Stomach (tissue), 9 donors: ENCODE measurements around the gene ACAP2. TPM values are rescaled to one million over a fixed set of nuclear protein-coding genes. Genes with fewer than 3 reads are reported as not detected.

Experiments used
- DNase-seq, 2 donors: peaks; one replicate each; pipeline versions ENCODE4 v3.0.0 to v3.0.0-alpha.2; 2013 to 2019
- H3K27ac ChIP-seq, 5 donors: fragments of 200-600 bp in 4 of 5; sonication (generic) in 4 of 5; one replicate each; pipeline ENCODE4 v1.5.1; 2013 to 2019; ENCODE audit warnings: mild to moderate bottlenecking in 1 of 5, moderate library complexity in 1 of 5
- H3K27me3 ChIP-seq, 3 donors: fragments of 200-600 bp; sonication (generic); one replicate each; pipeline ENCODE4 v1.5.1; 2017 to 2019; ENCODE audit warnings: mixed run types in 1 of 3
- H3K36me3 ChIP-seq, 4 donors: fragments of 200-600 bp; sonication (generic); 1 replicate in 3 of 4; 2 replicates in 1 of 4; pipeline ENCODE4 v1.5.1; 2016 to 2019
- H3K4me1 ChIP-seq, 4 donors: fragments of 200-600 bp; sonication (generic); one replicate each; pipeline ENCODE4 v1.5.1; 2016 to 2019
- H3K4me3 ChIP-seq, 4 donors: fragments of 200-600 bp; sonication (generic) in 3 of 4; one replicate each; pipeline ENCODE4 v1.5.1; 2016 to 2019; ENCODE audit warnings: mild to moderate bottlenecking in 1 of 4
- H3K9me3 ChIP-seq, 4 donors: fragments of 200-600 bp; sonication (generic); one replicate each; pipeline ENCODE4 v1.5.1; 2016 to 2019
- EP300 ChIP-seq: sonication (generic); formaldehyde crosslinking; IDR thresholded peaks from one replicate; pipeline ENCODE4 v1.6.1; 2017; ENCODE audit warnings: antibody characterized with exemption
- POLR2A ChIP-seq, 4 donors: fragments of 450-650 bp; IDR thresholded peaks; one replicate each; pipeline ENCODE4 v1.6.1; 2016; ENCODE audit warnings: antibody characterized with exemption in 4 of 4, control low read depth in 2 of 4, mild to moderate bottlenecking in 1 of 4, moderate library complexity in 1 of 4
- POLR2AphosphoS5 ChIP-seq, 3 donors: sonication (generic); formaldehyde crosslinking; IDR thresholded peaks; one replicate each; pipeline ENCODE4 v1.6.1; 2016; ENCODE audit warnings: antibody characterized with exemption in 3 of 3
- WGBS, 5 donors: extraction: QIAGEN DNeasy Blood & Tissue Kit in 3 of 5; methylation state at CpG; one replicate each; pipeline versions ENCODE4 v1.1.5 to v1.1.7; 2013 to 2018; 5-methylcytosine and 5-hydroxymethylcytosine counted together
- intact Hi-C: fragments of 100-400 bp; cut with DNase I; formaldehyde crosslinking; loops from one replicate; pipeline ENCODE4 v1.15.1; 2023; ENCODE audit warnings: low total_unique reads
- polyA plus RNA-seq, 3 donors: library from polyadenylated mRNA; stranded (reverse); fragments of 200-250 nt; gene quantifications; one replicate each; pipeline ENCODE4 v1.2.3, GENCODE V29; 2013
- total RNA-seq, 5 donors: library from RNA; depleted of rRNA; stranded (reverse); fragments of >200 nt; gene quantifications; one replicate each; pipeline versions ENCODE4 v1.1.0 to v1.2.3, GENCODE V29; 2014 to 2016
- TF ChIP-seq, protein P1 (sequence below), 7 experiments: fragments of 450-650 bp in 4 of 7; fragments of 200-600 bp in 3 of 7; sonication (generic) in 3 of 7; IDR thresholded peaks; one replicate each; pipeline ENCODE4 v1.5.1; 2016 to 2019; ENCODE audit warnings: antibody characterized with exemption in 7 of 7, control low read depth in 2 of 7, mild to moderate bottlenecking in 1 of 7
- donor health status: healthy with polysubstance abuse.
- donor health status: Bipolar disorder and iron deficiency.
- donor health status: healthy.

The ACAP2 gene
- total and polyA plus RNA-seq, 8 donors = 4.6 to 159 (median 41.1) TPM

- peak; percentile 35 to 79 for DNase-seq
- intact Hi-C loops = no loop called here
- H3K27ac ChIP-seq = peak overlapping the region; percentile 90 to 98 (median 96)
- H3K36me3 ChIP-seq = no peaks in the 10 kb centered on the region
- H3K27me3 ChIP-seq = no peaks in the 10 kb centered on the region
- peaks cover 19 to 45% (median 33%) of the 10 kb centered on the region in 4 donors for H3K4me1 ChIP-seq
- WGBS, 5 donors = 0 to 1% (median 0%) methylated on average over 35 to 43 of the region's 43 CpGs
- TF ChIP-seq POLR2A (IDR thresholded peaks at IDR 0.05) (no peak), EP300 (no peak)
- peak overlapping the region; percentile 84 to 98 (median 93) for H3K4me3 ChIP-seq
- no peaks in the 10 kb centered on the region for H3K9me3 ChIP-seq
Measured at GRCh38 chr3:195441992-195442572, 738 bp downstream of the ACAP2 start.

DNA sequence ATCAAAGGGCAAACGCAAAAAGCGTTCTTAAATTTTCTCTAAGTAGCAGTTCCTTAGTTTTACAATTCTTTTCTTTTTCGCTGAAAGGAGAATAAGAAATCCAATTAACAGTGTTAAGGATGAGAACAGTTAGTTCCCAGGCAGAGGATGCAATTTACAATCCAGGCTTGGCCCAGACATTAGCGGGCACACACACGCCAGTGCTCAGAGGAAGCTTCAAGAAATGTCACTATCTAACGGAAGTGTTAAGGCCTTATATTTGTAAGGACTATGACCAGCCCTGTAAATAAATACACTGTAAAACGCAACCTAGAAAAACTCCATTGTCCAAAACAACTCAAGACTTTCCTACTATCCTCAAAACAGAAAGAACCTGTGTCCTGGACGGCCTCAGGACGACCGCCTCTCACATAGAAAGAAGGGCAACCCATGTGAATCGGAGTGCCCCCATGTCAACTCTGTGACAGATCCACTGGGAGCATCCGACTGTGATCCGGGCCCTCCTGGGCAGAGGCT is 1.3 kb downstream of the ACAP2 start:
- H3K4me3 ChIP-seq = peak overlapping the region; percentile 84 to 98 (median 93)
- DNase-seq = no peak
- 13 to 16% (median 15%) methylated on average over 10 to 13 of the region's 13 CpGs for WGBS, 5 donors
- intact Hi-C loops = no loop called here
- H3K27me3 ChIP-seq = no peaks in the 10 kb centered on the region
- H3K9me3 ChIP-seq = no peaks in the 10 kb centered on the region
- H3K27ac ChIP-seq = peak overlapping the region; percentile 90 to 98 (median 96)
- H3K36me3 ChIP-seq = no peaks in the 10 kb centered on the region
- TF ChIP-seq POLR2A (IDR thresholded peaks at IDR 0.05) = no peak
- no peak for TF ChIP-seq EP300
- TF ChIP-seq, protein P1, sequence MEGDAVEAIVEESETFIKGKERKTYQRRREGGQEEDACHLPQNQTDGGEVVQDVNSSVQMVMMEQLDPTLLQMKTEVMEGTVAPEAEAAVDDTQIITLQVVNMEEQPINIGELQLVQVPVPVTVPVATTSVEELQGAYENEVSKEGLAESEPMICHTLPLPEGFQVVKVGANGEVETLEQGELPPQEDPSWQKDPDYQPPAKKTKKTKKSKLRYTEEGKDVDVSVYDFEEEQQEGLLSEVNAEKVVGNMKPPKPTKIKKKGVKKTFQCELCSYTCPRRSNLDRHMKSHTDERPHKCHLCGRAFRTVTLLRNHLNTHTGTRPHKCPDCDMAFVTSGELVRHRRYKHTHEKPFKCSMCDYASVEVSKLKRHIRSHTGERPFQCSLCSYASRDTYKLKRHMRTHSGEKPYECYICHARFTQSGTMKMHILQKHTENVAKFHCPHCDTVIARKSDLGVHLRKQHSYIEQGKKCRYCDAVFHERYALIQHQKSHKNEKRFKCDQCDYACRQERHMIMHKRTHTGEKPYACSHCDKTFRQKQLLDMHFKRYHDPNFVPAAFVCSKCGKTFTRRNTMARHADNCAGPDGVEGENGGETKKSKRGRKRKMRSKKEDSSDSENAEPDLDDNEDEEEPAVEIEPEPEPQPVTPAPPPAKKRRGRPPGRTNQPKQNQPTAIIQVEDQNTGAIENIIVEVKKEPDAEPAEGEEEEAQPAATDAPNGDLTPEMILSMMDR (IDR thresholded peaks at IDR 0.05) = no peak
- no peak for TF ChIP-seq POLR2AphosphoS5 (IDR thresholded peaks at IDR 0.05)
- H3K4me1 ChIP-seq = peaks cover 19 to 45% (median 33%) of the 10 kb centered on the region in 4 donors

GRCh38 chr3:195441051-195441450 is 1.8 kb downstream of the ACAP2 start:
- intact Hi-C loops = no loop called here
- 54 to 68% (median 57%) methylated on average over 2 of the region's 2 CpGs for WGBS, 5 donors
- Histone ChIP-seq H3K9me3 (no peaks in the 10 kb centered on the region), H3K4me1 (peaks cover 19 to 45% (median 33%) of the 10 kb centered on the region in 4 donors), H3K4me3 (peak overlapping the region; percentile 84 to 98 (median 93)), H3K27ac (peak overlapping the region in 3 of 5 donors; percentile 96 to 98 (median 97)), H3K27me3 (no peaks in the 10 kb centered on the region), H3K36me3 (no peaks in the 10 kb centered on the region)
- no peak for DNase-seq
- TF ChIP-seq, protein P1 (IDR thresholded peaks at IDR 0.05) = no peak
- TF ChIP-seq EP300 (no peak), POLR2A (IDR thresholded peaks at IDR 0.05) (no peak), POLR2AphosphoS5 (IDR thresholded peaks at IDR 0.05) (no peak)

DNA sequence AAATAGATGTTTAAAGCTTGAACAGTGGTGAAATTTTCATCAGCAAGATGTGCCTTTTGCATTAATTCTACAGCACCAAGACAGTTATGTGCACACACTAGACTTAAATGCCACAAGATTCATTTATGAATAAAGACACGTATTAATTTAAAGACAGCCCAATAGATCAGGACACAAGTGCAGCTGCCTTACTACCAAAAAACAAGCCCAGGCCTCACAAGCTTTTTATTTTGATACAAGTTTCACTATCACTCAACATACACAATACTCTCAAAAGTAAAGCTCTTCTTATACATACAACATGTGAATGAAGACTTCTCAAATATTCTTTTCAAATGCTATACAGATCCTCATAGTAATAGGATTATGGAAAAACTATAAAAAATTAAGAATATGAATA is 2.4 kb downstream of the ACAP2 start:
- H3K9me3 ChIP-seq = no peaks in the 10 kb centered on the region
- TF ChIP-seq, protein P1 (IDR thresholded peaks at IDR 0.05) = no peak
- TF ChIP-seq POLR2A (IDR thresholded peaks at IDR 0.05) (no peak), POLR2AphosphoS5 (IDR thresholded peaks at IDR 0.05) (no peak), EP300 (no peak)
- no peak overlapping the region for H3K4me3 ChIP-seq
- 71 to 80% (median 73%) methylated on average over 1 of the region's 1 CpG for WGBS, 5 donors
- H3K27ac ChIP-seq = no peak overlapping the region
- intact Hi-C loops = no loop called here
- no peaks in the 10 kb centered on the region for H3K27me3 ChIP-seq
- no peak for DNase-seq
- no peaks in the 10 kb centered on the region for H3K36me3 ChIP-seq
- peaks cover 19 to 45% (median 33%) of the 10 kb centered on the region in 4 donors for H3K4me1 ChIP-seq

DNA sequence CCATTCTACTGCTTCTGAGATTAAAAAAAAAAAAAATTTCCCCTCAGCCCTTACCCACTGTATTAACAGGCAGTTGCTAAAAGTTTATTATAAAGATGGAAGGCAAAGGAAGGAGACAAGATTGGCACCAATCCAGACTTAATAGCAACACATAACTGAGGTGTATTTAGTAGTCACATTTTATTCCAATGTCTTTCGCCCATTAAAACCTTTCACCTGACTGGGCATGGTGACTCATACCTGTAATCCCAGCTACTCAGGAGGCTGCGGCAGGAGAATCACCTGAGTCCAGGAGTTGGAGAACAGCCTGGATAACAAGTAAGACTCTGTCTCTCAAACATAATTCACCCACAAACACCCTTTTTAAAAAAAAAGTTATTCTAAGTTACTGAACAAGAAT is 4.4 kb downstream of the ACAP2 start:
- DNase-seq = peak in 1 of 2 donors; percentile 31
- H3K27me3 ChIP-seq = no peaks in the 10 kb centered on the region
- intact Hi-C loops = no loop called here
- 57 to 82% (median 75%) methylated on average over 2 of the region's 2 CpGs for WGBS, 5 donors
- H3K4me1 ChIP-seq = peaks cover 13 to 37% (median 27%) of the 10 kb centered on the region in 4 donors
- no peak overlapping the region for H3K27ac ChIP-seq
- TF ChIP-seq POLR2AphosphoS5 (IDR thresholded peaks at IDR 0.05) (no peak), POLR2A (IDR thresholded peaks at IDR 0.05) (no peak), EP300 (no peak)
- TF ChIP-seq, protein P1 (IDR thresholded peaks at IDR 0.05) = no peak
- H3K4me3 ChIP-seq = no peak overlapping the region
- H3K9me3 ChIP-seq = no peaks in the 10 kb centered on the region
- H3K36me3 ChIP-seq = no peaks in the 10 kb centered on the region
